HepG2 (cell line): Measurements from ENCODE around the gene TTLL4. TPM values are rescaled to one million over a fixed set of nuclear protein-coding genes. Genes with fewer than 3 reads are reported as not detected.

Source experiments
- CBX1 ChIP-seq: IDR thresholded peaks from one replicate; pipeline ENCODE4 v1.6.1; 2016; ENCODE audit warnings: antibody characterized with exemption, low read depth
- CREM ChIP-seq, 2 experiments: sonication (generic) in 1 of 2; formaldehyde crosslinking in 1 of 2; IDR thresholded peaks; 2 replicates each; pipeline versions ENCODE4 v1.4.0 to v1.6.1; 2016 to 2020; ENCODE audit warnings: antibody characterized with exemption in 1 of 2, mild to moderate bottlenecking in 1 of 2, missing genetic modification reagents in 1 of 2
- EP300 ChIP-seq, 3 experiments: sonication (generic) in 1 of 3; formaldehyde crosslinking in 1 of 3; IDR thresholded peaks; 2 replicates each; pipeline versions ENCODE4 v1.5.1 to v1.6.1; 2011 to 2020; ENCODE audit warnings: low read depth in 2 of 3, low read length in 2 of 3, borderline replicate concordance in 1 of 3, improper control_type of control experiment in 1 of 3, mild to moderate bottlenecking in 1 of 3, missing genetic modification reagents in 1 of 3, moderate library complexity in 1 of 3
- ESRRA ChIP-seq: sonication (generic); formaldehyde crosslinking; IDR thresholded peaks from 2 replicates; pipeline ENCODE4 v1.5.1; 2020; ENCODE audit warnings: mild to moderate bottlenecking, low read depth, missing genetic modification reagents
- GATA4 ChIP-seq: sonication (generic); IDR thresholded peaks from 2 replicates; pipeline ENCODE4 v1.6.1; 2016; ENCODE audit warnings: antibody characterized with exemption, low read depth, borderline replicate concordance
- ISX ChIP-seq: sonication (generic); formaldehyde crosslinking; conservative IDR thresholded peaks from 2 replicates; pipeline ENCODE4 v1.5.0; 2020; ENCODE audit warnings: missing genetic modification reagents
- MED1 ChIP-seq: sonication (generic); formaldehyde crosslinking; IDR thresholded peaks from 2 replicates; pipeline ENCODE4 v1.4.0; 2020; ENCODE audit warnings: missing genetic modification reagents
- SAFB2 ChIP-seq: sonication (generic); formaldehyde crosslinking; IDR thresholded peaks from 2 replicates; pipeline ENCODE4 v1.5.1; 2020; ENCODE audit warnings: missing genetic modification reagents, low read depth, mild to moderate bottlenecking, borderline replicate concordance
- SRF ChIP-seq: IDR thresholded peaks from 2 replicates; pipeline ENCODE4 v1.6.1; 2011; ENCODE audit warnings: mild to moderate bottlenecking, low read depth, low read length, moderate library complexity
- ZNF12 ChIP-seq: sonication (generic); formaldehyde crosslinking; IDR thresholded peaks from 2 replicates; pipeline ENCODE4 v1.5.0; 2020; ENCODE audit warnings: missing genetic modification reagents
- ZNF354B ChIP-seq: sonication (generic); formaldehyde crosslinking; IDR thresholded peaks from 2 replicates; pipeline ENCODE4 v1.8.0; 2022; ENCODE audit warnings: mild to moderate bottlenecking, missing genetic modification reagents
- ZNF501 ChIP-seq: sonication (generic); formaldehyde crosslinking; IDR thresholded peaks from 2 replicates; pipeline ENCODE4 v1.5.1; 2020; ENCODE audit warnings: mild to moderate bottlenecking, moderate library complexity, missing genetic modification reagents
- ZNF605 ChIP-seq: sonication (generic); formaldehyde crosslinking; IDR thresholded peaks from 2 replicates; pipeline ENCODE4 v1.8.0; 2022; ENCODE audit warnings: mild to moderate bottlenecking, missing genetic modification reagents
- polyA plus RNA-seq, 8 experiments: library from polyadenylated mRNA; depleted of rRNA in 3 of 8; stranded (reverse) in 7 of 8; unstranded in 1 of 8; fragments of >200 nt; fragmentation: Illumina TruSeq in 4 of 8; extraction: Trizol in 4 of 8; gene quantifications; 2 replicates each; pipeline versions ENCODE4 v1.2.1 to v1.2.3, GENCODE V29; 2011 to 2016; ENCODE audit warnings: low read depth in 4 of 8, missing spikeins in 1 of 8, mixed read lengths in 1 of 8; ENCODE audit not compliant: insufficient read depth in 1 of 8
- total RNA-seq, 5 experiments: library from RNA; depleted of rRNA; stranded (reverse); fragments of >200 nt; fragmentation: Illumina TruSeq; extraction: Trizol; gene quantifications; 2 replicates each; pipeline ENCODE4 v1.2.3, GENCODE V29; 2016; ENCODE audit warnings: low read depth in 1 of 5
- TF ChIP-seq, protein P1 (sequence below): sonication (generic); formaldehyde crosslinking; IDR thresholded peaks from 2 replicates; pipeline ENCODE4 v1.4.0; 2020; ENCODE audit warnings: missing genetic modification reagents
- TF ChIP-seq, protein P2 (sequence below): fragments of 450-650 bp; IDR thresholded peaks from 2 replicates; pipeline ENCODE4 v1.6.1; 2017; ENCODE audit warnings: mild to moderate bottlenecking
- TF ChIP-seq, protein P3 (sequence below): sonication (generic); formaldehyde crosslinking; IDR thresholded peaks from 2 replicates; pipeline ENCODE4 v1.8.1; 2023; ENCODE audit warnings: mild to moderate bottlenecking, moderate library complexity, missing genetic modification reagents
- TF ChIP-seq, protein P4 (sequence below), 2 experiments: sonication (generic) in 1 of 2; formaldehyde crosslinking in 1 of 2; IDR thresholded peaks; 2 replicates each; pipeline versions ENCODE4 v1.4.0 to v1.6.1; 2018 to 2020; ENCODE audit warnings: missing genetic modification reagents in 2 of 2, borderline replicate concordance in 1 of 2, low read depth in 1 of 2, mild to moderate bottlenecking in 1 of 2, missing biosample characterization in 1 of 2

TTLL4 gene
- total and polyA plus RNA-seq, 2 of the 13 experiments (the other 11 are each of a cell fraction or from before 2014, with no cell fraction given) = 77.5 to 84.6 TPM

DNA sequence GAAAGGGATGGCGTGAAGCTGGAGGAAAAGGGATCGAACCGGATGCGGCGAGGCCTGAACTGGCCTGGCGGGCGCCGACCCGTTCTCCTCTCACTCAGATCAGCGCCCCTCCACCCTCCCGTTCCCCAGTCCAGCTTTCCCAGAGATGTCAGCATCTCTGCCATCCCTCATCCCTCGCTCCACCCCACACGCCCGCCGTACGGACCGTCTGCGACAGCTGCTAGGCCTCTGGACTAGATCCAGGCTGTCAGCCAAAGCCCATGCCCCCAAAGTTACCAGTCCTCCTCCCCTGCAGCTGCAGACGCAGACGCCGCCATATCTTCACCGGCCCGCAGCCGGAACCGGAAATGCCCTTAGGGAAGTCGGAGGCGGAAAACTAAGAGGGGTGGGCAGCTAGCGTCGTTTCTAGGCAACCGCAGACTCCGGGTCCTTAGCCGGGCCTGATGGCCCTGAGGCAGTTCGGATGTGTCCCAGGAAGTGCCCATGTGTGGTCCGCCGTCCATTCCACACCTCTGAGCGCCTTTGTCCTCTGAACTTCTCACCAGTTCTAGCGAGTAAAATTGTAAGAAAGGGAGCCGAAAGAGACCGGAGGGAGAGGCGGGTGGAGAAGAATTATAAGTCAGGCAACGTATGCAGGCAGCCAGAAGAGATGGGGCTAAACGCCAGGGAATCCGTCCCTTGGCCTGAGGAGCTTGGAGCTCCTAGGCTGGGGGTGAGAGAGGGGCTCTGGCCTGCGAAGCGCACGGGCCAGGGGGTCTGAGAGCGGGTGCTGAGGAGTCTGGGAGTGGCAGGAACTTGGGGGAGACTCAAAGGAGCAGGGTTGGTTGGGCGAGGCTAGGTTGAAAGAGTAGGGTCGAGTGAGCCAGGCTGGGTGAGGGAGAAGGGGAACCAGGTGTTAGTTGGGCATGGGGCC is 38.7 kb upstream of the TTLL4 start, which contains the start of the genes RNF25 and STK36 (continued):
- TF ChIP-seq, protein P1, sequence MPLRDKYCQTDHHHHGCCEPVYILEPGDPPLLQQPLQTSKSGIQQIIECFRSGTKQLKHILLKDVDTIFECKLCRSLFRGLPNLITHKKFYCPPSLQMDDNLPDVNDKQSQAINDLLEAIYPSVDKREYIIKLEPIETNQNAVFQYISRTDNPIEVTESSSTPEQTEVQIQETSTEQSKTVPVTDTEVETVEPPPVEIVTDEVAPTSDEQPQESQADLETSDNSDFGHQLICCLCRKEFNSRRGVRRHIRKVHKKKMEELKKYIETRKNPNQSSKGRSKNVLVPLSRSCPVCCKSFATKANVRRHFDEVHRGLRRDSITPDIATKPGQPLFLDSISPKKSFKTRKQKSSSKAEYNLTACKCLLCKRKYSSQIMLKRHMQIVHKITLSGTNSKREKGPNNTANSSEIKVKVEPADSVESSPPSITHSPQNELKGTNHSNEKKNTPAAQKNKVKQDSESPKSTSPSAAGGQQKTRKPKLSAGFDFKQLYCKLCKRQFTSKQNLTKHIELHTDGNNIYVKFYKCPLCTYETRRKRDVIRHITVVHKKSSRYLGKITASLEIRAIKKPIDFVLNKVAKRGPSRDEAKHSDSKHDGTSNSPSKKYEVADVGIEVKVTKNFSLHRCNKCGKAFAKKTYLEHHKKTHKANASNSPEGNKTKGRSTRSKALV (CRISPR knock-in tag) = no peak
- 0 out of 2 replicates have a peak, but pooled peaks have one; percentile 28 for TF ChIP-seq GATA4
- TF ChIP-seq SRF = peak; percentile 61
- peak; percentile 76 for TF ChIP-seq CREM (IDR thresholded peaks at IDR 0.05)
- no peak for TF ChIP-seq CREM (CRISPR knock-in tag; IDR thresholded peaks at IDR 0.05)
- 0 out of 2 replicates have a peak, but pooled peaks have one; percentile 29 for TF ChIP-seq ESRRA
- peak; percentile 75; the same call in 1 of the 2 replicates for TF ChIP-seq SAFB2 (CRISPR knock-in tag)
- TF ChIP-seq MED1 (CRISPR knock-in tag) = peak; percentile 55; the same call in 1 of the 2 replicates
- peak; percentile 93 for TF ChIP-seq ZNF501 (CRISPR knock-in tag)
- TF ChIP-seq, protein P2, sequence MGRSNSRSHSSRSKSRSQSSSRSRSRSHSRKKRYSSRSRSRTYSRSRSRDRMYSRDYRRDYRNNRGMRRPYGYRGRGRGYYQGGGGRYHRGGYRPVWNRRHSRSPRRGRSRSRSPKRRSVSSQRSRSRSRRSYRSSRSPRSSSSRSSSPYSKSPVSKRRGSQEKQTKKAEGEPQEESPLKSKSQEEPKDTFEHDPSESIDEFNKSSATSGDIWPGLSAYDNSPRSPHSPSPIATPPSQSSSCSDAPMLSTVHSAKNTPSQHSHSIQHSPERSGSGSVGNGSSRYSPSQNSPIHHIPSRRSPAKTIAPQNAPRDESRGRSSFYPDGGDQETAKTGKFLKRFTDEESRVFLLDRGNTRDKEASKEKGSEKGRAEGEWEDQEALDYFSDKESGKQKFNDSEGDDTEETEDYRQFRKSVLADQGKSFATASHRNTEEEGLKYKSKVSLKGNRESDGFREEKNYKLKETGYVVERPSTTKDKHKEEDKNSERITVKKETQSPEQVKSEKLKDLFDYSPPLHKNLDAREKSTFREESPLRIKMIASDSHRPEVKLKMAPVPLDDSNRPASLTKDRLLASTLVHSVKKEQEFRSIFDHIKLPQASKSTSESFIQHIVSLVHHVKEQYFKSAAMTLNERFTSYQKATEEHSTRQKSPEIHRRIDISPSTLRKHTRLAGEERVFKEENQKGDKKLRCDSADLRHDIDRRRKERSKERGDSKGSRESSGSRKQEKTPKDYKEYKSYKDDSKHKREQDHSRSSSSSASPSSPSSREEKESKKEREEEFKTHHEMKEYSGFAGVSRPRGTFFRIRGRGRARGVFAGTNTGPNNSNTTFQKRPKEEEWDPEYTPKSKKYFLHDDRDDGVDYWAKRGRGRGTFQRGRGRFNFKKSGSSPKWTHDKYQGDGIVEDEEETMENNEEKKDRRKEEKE = no peak
- peak; percentile 67; the same call in 1 of the 2 replicates for TF ChIP-seq ZNF605 (CRISPR knock-in tag)
- TF ChIP-seq, protein P3, sequence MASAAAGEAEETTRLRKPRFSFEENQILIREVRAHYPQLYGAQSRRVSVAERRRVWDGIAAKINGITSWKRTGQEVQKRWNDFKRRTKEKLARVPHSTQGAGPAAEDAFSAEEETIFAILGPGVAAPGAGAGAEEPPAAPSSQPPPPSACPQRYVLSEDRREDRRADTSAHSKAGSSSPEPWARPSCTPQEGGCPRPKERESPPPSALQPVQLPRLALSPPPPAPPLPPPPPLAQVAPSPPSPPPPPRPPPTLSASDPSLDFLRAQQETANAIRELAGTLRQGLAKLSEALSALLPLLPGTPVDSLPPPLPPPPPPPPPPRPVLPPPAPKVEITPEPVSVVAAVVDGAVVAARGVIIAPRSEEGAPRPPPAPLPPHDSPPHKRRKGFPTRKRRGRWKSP (CRISPR knock-in tag) = peak; percentile 87
- peak; percentile 77; the same call in 1 of the 2 replicates for TF ChIP-seq ZNF354B (CRISPR knock-in tag)
- 0 out of 2 replicates have a peak, but pooled peaks have one; percentile 38 for TF ChIP-seq ZNF12 (CRISPR knock-in tag)
- TF ChIP-seq EP300 (IDR thresholded peaks at IDR 0.05; ENCODE audit: low read depth in 2 of 2, low read length in 2 of 2) = no peak
- peak; percentile 53; the same call in 1 of the 2 replicates for TF ChIP-seq EP300 (CRISPR knock-in tag; IDR thresholded peaks at IDR 0.05; ENCODE audit: borderline replicate concordance)
- TF ChIP-seq, protein P4, sequence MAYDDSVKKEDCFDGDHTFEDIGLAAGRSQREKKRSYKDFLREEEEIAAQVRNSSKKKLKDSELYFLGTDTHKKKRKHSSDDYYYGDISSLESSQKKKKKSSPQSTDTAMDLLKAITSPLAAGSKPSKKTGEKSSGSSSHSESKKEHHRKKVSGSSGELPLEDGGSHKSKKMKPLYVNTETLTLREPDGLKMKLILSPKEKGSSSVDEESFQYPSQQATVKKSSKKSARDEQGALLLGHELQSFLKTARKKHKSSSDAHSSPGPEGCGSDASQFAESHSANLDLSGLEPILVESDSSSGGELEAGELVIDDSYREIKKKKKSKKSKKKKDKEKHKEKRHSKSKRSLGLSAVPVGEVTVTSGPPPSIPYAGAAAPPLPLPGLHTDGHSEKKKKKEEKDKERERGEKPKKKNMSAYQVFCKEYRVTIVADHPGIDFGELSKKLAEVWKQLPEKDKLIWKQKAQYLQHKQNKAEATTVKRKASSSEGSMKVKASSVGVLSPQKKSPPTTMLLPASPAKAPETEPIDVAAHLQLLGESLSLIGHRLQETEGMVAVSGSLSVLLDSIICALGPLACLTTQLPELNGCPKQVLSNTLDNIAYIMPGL (CRISPR knock-in tag; IDR thresholded peaks at IDR 0.05; ENCODE audit: borderline replicate concordance in 1 of 2, low read depth in 1 of 2) = peak; percentile 68 to 89; a peak in 3 of 4 replicates
- TF ChIP-seq ISX = 0 out of 2 replicates have a peak, but pooled peaks have one; percentile 21
- TF ChIP-seq CBX1 = no peak
